Measurements from ENCODE around the gene SLC22A15.

DNA sequence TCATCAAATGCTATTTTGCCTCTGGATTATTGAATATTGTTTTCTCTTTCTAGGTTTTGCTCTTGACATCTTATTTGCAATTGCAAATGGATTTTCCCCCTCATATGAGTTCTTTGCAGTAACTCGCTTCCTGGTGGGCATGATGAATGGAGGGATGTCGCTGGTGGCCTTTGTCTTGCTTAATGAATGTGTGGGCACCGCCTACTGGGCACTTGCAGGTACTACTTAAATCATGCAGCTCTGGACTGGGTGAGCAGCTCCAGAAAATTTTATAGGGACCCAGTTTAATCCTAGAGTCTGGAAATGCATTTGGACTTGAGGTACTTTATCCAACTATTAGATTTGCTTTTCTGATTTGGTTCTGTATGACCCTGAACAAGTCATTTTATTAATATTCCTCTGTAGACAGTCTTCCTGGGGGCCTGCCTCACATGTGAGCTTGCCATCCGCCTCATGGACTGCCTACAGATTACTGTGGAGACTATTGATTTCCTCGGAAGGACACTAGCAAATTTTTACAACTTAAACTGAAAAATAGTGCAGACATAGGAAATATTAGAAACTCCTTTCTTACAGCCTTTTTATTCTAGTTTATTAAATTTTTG, 44.5 kb downstream of the SLC22A15 start:
- TF ChIP-seq, protein P1, sequence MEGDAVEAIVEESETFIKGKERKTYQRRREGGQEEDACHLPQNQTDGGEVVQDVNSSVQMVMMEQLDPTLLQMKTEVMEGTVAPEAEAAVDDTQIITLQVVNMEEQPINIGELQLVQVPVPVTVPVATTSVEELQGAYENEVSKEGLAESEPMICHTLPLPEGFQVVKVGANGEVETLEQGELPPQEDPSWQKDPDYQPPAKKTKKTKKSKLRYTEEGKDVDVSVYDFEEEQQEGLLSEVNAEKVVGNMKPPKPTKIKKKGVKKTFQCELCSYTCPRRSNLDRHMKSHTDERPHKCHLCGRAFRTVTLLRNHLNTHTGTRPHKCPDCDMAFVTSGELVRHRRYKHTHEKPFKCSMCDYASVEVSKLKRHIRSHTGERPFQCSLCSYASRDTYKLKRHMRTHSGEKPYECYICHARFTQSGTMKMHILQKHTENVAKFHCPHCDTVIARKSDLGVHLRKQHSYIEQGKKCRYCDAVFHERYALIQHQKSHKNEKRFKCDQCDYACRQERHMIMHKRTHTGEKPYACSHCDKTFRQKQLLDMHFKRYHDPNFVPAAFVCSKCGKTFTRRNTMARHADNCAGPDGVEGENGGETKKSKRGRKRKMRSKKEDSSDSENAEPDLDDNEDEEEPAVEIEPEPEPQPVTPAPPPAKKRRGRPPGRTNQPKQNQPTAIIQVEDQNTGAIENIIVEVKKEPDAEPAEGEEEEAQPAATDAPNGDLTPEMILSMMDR (conservative IDR thresholded peaks at IDR 0.05; ENCODE audit: low read length): peak; percentile 88
- no peak for TF ChIP-seq EZH2phosphoT487 (IDR thresholded peaks at IDR 0.05; ENCODE audit: borderline replicate concordance, low read depth, low read length)

Data from OCI-LY7 (cell line).